ENCODE measurements around the gene ANKS6. TPM values are rescaled to one million over a fixed set of nuclear protein-coding genes. Genes with fewer than 3 reads are reported as not detected.

The ANKS6 gene
- total RNA-seq, 1 experiment from 2014 or later: 46.3 TPM

DNA sequence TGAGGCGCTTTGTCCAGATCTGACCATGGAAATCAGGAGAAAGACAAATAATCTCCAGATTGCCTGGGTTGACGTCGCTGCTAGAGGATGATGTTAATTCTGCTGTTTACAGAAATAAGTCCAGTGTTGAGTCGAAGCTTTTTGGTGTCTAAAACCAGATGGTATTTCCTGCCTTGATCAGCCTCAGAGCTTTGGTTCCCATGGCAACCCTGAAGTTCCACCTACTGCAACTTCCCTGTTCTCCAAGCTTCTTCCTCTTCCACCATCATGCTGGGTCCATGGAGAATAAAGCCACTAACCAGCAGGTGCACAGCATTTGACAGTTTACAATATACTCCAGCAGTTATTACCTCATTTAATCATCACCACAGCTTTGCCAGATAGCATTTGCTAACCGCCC, 69.6 kb downstream of the ANKS6 start:
- Histone ChIP-seq H3K9me3 (ENCODE audit: control insufficient read depth, low read depth, low read length) (no peaks in the 10 kb centered on the region), H3T11ph (ENCODE audit: low read length) (no peak overlapping the region), H3K4me2 (ENCODE audit: insufficient read depth, insufficient read length, low read length) (no peak overlapping the region), H3K14ac (ENCODE audit: insufficient read depth, low read length) (no peak overlapping the region), H3K23me2 (ENCODE audit: insufficient read length, low read depth, low read length, poor library complexity, severe bottlenecking) (no peaks in the 10 kb centered on the region), H2AFZ (ENCODE audit: low read length) (no peak overlapping the region), H3K23ac (ENCODE audit: insufficient read length, low read depth, low read length) (no peak overlapping the region), H2BK15ac (ENCODE audit: low read depth, low read length) (no peak overlapping the region), H3K27me3 (ENCODE audit: insufficient read depth, low read length) (no peaks in the 10 kb centered on the region), H4K20me1 (ENCODE audit: control insufficient read depth, insufficient read depth, insufficient read length) (no peaks in the 10 kb centered on the region), H3K27ac (ENCODE audit: insufficient read length, low read depth, low read length) (no peak overlapping the region), H3K9ac (ENCODE audit: extremely low read depth, insufficient read length, low read length) (no peak overlapping the region), H3K56ac (ENCODE audit: insufficient read length, low read depth, low read length) (no peak overlapping the region), H3K79me1 (ENCODE audit: insufficient read depth, low read depth, low read length, poor library complexity, severe bottlenecking) (no peaks in the 10 kb centered on the region), H3K18ac (ENCODE audit: insufficient read length, low read depth, low read length) (no peak overlapping the region), H2BK20ac (ENCODE audit: low read depth, low read length, poor library complexity, severe bottlenecking) (no peak overlapping the region), H3K4ac (ENCODE audit: low read depth, low read length) (no peak overlapping the region), H2BK5ac (ENCODE audit: insufficient read length, low read length) (no peak overlapping the region), H4K91ac (ENCODE audit: insufficient read length, low read depth, low read length) (no peak overlapping the region), H2BK120ac (ENCODE audit: low read depth, low read length, poor library complexity, severe bottlenecking) (no peak overlapping the region), H2BK12ac (ENCODE audit: insufficient read length, low read depth, low read length) (no peak overlapping the region), H3K79me2 (ENCODE audit: insufficient read depth, low read length) (no peaks in the 10 kb centered on the region), H2AK5ac (ENCODE audit: insufficient read length, low read length) (no peak overlapping the region), H4K5ac (ENCODE audit: insufficient read length, low read depth, low read length) (no peak overlapping the region), H4K8ac (replicated peaks; ENCODE audit: insufficient read length, low read depth, low read length) (no peak overlapping the region), H3K4me1 (ENCODE audit: insufficient read depth, low read length) (no peaks in the 10 kb centered on the region)
- Mint-ChIP-seq H3K27ac (peak overlapping the region in 1 of 3 experiments; percentile 82; a peak in 1 of 7 replicates), H3K9me3 (no peaks in the 10 kb centered on the region), H3K4me1 (peaks cover 8 to 10% of the 10 kb centered on the region in 2 experiments; a peak in 3 of 4 replicates), H3K36me3 (ENCODE audit: insufficient read depth in 1 of 3, low read depth in 3 of 3) (no peaks in the 10 kb centered on the region), H3K4me3 (no peak overlapping the region), H3K27me3 (ENCODE audit: low read depth) (peaks cover 49% of the 10 kb centered on the region)
- TF ChIP-seq, protein P1, sequence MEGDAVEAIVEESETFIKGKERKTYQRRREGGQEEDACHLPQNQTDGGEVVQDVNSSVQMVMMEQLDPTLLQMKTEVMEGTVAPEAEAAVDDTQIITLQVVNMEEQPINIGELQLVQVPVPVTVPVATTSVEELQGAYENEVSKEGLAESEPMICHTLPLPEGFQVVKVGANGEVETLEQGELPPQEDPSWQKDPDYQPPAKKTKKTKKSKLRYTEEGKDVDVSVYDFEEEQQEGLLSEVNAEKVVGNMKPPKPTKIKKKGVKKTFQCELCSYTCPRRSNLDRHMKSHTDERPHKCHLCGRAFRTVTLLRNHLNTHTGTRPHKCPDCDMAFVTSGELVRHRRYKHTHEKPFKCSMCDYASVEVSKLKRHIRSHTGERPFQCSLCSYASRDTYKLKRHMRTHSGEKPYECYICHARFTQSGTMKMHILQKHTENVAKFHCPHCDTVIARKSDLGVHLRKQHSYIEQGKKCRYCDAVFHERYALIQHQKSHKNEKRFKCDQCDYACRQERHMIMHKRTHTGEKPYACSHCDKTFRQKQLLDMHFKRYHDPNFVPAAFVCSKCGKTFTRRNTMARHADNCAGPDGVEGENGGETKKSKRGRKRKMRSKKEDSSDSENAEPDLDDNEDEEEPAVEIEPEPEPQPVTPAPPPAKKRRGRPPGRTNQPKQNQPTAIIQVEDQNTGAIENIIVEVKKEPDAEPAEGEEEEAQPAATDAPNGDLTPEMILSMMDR (conservative IDR thresholded peaks at IDR 0.05): no peak
- DNase-seq: no peak
- no CpG with 5 or more reads among the region's 5 CpGs for WGBS (ENCODE audit: extremely low coverage, insufficient read length, low lambda C conversion rate)
